ENCODE data around the gene BCKDHB.

BCKDHB gene

DNA sequence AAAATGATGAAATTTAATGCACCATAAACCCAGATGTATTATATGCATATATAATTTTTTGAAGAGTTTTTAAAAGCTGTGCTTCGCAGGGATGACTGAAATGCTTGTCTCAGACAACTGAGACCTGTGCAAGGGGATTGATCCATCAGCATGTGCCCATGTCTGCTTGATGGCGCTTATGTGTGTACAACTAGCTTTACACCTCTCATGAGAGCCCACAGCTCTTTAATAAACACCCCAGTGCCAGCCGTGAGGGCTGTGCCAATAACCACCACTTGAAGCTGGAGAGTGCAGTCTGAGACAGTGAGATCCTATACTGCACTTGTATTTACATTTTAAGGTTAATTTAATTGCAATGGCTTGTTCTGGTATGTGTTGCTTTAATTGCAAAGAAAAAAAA is 225.5 kb downstream of the BCKDHB start:
- DNase-seq, result no peak

DNA sequence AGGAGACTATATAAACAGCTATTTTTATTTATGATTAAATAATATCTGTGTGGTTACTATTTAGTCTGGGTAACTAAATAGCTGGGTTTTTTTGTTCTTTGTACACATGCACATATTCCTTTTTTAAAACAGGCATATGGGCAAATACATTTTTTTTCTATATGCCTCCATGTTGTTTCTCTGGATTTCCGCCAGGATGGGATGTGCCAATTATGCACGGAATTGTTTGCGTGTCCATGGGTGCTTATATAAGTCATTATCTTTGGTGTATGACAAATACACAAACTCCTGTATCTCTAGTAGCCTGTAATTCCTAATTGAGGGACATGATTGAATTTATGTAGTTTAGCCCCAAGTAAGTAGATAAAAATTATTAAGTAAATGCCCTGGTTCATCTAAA is 226.9 kb downstream of the BCKDHB start:
- DNase-seq, result no peak

DNA sequence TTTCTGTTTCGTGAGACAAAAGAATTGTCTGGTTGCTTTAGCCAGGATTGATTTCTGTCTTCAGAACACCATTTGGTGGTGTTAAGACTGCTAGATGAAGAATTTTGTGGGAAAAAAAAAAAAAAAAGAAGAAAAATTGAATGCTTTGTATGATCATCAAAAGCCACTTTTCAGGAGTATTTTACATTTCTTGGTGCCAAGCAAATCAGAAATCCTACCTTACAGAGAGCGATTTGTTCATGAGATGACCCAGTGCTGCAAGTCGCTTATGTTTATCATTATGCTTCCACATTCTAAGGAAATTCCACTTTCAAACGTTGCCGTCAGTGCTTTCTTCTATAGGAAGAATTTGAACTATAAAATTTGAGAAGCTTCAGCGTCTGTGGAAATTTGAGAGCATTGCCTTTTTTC is 228.7 kb downstream of the BCKDHB start:
- DNase-seq, result no peak

DNA sequence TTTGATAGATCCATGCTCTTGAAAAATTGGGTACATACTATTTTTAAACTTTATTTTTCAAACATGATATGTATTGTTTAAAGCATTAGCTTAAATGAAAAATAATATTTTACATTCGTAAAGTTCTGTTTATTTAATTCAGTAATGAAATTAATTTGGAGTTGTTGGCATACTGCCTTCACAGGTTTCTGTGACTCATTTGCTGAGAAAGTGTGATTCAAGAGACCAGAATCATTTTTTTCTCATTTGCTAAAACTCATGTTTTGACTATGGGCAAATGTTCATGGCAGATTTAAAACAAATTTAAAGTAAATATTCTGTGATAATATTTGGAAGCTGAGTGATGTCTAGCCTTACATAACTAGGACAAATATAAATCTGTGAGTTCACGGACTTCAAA is 230.4 kb downstream of the BCKDHB start:
- no peak for DNase-seq

DNA sequence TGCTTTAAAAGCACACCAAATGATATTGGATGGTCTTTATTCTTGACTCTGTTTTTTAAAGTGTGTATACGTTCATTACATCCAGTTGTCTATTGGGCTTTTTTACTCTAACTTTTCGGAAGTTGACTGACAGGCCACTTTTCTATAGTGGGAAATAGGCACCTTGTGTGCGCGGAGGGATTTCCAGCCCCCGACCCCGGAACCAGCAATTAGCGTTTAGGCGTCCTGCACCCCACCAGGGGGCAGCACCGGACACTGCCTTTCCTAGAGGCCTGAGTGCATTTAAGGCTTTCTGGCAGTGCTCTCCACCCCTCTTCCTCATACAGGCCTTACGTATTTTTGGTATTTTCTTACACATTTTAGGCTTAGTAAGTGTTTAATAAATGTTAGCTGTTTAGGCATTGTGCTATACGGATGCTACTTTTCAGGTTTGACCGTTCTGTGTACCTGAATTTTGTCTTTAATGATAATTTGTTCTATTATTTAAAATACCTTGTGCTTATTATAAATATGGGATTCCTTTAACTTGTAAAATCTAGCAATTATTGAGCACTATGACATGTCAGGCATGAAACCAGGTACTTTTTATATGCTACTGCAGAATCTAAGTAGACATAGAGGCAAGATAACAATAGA is 231.8 kb downstream of the BCKDHB start:
- peak in 6 of 14 donors; percentile 8 to 56 (median 26) for DNase-seq

DNA sequence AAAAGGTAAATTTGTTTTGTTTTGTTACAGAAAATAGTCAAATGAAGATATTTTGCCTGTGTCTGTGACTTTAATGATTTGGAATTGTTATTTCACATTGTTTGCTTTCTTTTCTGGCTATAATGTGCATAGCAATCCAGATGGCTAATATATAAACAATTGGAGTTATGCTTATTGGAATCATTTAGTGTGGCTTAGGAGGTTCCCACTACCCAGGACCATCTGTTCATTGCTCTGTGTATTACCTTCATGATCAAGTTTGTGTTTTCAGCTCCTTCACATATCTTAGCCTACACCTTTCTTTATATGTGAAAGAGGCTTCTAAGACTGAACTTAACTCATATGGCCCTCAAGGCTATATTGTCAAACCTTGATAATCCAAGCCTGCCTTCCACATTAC is 232.9 kb downstream of the BCKDHB start:
- DNase-seq, result no peak

DNA sequence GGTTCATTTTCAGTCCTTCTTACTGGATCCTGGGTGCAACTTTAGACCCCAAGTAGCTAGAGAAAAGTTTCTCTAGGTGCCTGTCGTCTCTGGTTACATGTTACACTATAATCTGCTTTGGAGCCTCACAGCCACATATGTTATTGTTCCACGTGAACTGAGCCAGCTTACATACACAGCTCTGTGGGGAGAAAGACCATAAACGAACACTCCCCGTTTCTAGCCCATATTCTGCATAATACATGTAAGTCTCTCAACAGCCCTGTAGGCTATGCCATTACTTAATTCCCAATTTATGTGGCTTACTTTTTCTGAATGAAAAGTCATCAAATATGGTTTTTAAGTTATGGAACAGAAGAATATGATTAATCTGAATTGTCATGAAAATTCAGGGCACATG is 233.8 kb downstream of the BCKDHB start:
- DNase-seq, result no peak

DNA sequence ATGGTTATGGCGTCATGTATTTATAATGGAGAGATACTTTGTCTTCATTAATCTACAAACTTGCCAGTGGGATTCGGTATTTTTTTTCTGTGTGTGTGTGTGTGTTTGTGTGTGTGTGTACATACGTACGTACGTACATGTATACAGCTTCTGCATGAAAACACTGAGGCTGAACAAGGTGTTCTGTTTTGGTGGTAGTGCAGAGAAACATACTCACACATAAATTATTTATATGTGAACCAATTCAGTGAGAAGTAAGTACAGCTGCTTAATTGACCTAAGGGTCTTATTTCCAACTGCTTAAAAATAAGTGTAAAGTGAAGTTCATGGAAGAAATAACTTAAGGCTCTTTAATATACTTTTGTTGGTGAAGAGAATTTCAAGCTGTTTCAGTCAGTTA is 234.2 kb downstream of the BCKDHB start:
- DNase-seq, result no peak

DNA sequence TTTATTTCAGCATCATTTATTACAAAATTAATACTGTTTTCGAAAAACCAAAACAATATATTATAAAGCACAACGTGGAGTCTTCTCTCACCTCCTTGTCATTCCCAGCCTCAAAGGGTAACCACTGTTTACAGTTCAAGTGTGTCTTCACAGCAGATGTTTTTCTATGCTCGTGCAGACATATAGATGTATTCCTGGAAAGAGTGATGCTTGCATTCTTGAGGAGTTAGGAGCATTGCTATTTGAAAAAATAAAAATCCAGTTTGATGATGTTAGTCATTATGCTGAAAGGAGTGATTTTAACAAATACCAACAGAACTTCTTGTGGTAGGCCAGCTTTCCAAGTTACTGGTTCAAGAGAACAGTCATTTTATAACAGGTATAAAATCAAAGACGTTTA is 234.9 kb downstream of the BCKDHB start:
- DNase-seq, result no peak

DNA sequence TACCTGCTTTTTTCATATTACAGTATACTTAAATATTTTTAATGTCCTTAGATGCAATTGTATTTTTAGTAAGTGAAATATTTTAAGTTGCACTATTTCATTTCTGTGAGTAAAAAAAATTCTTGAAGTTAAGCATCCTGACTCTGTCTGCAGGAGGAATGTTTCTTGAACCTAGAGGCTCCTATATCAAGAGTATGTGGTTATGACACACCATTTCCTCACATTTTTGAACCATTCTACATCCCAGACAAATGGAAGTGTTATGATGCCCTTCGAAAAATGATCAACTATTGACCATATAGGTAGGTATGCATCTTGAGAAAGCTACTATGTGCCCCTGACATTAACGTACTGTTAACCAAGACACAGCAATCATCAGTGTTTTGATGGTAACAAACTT is 237.0 kb downstream of the BCKDHB start:
- DNase-seq, result no peak

DNA sequence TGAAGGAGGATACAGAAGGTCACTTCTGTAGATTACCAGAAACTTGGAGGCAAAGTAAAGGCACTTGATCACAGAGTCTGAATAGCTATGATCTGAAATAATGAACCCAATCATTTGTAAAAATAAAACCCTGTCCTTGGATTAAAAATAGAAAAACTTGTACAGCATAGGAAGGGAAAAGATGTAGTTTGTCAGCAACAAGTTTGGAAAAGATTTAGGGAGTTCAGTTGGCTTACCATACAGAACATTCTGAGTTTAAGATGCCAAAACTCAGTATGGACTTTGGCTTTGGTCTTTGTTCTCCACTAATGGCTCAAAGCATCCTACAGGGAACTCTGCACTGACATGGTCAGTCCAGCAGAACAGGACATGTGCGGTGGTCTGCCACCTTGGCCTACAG is 240.6 kb downstream of the BCKDHB start:
- DNase-seq, result no peak

DNA sequence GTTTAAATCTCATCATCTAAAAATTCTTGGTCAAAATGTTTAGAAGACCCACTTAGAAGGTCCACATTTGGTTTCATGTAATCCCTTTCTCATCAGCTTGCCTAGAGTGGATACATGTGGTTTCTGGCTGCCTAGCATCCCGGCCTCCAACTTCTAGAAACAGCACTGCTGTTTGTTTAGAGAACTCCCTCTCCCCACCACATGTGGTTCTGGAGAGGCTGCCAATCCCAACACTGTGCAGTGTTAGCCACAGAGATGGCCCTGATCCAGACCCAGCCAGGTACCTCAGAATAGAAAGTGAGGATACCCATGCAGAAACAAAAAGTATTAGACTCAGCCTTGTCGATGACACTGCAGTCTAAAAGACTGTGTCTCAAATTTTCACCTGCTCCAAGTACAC is 241.8 kb downstream of the BCKDHB start:
- no peak for DNase-seq

DNA sequence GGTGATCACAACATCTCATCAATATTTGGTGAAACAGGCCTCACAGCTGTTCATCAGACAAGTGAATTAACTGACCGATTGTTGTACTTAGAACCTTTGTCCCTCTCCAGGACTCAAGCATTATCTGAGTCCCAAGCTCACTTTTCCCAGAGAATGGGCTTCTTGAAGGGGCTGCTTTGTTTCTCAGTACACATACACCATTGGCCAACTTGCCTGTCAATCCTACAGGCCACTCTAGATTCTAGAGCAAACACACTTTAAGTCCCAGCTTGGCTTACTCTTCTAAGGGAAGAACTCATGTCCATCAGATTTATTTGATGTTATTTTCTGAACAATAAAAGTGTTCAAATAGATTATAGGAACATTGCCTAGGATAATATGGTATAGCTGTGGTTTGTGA is 249.5 kb downstream of the BCKDHB start:
- no peak for DNase-seq

DNA sequence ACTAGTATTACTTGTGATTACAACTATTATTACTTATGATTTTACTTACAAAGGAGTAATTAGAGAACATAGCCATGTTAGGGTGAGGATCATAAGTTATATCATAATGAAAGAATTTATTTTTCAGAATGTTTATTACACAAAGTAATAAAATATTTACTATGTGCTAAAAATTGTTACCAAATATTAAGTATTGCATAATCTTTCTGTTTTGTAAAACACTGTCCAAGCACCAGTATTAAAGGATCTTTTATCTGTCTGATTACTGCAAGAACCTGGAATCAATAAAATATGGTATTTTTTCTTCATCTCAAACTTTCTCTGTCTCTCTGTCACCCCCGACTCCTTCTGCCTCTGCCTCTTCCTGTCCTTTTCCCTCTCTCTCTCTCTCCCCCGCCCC is 250.1 kb downstream of the BCKDHB start:
- no peak for DNase-seq

DNA sequence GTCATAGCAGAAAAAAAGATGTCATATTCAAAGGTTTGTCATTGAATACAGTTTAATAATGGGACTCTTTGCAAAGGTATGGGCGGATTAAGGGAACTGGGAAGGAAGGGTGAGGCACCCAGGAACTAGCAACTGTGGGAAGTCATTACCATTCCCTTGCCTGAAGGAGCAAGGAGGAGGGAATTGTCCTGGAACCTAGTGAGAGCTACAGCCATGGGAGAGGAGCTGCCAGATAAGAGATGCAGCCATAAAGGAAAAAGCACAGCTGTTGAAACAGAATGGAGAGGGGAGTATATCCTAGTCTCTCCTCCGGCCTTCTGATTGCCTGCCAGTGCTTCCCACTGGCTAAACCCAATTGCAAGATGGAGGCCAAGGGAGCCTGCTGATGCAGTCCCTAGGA is 250.6 kb downstream of the BCKDHB start:
- DNase-seq, result no peak

DNA sequence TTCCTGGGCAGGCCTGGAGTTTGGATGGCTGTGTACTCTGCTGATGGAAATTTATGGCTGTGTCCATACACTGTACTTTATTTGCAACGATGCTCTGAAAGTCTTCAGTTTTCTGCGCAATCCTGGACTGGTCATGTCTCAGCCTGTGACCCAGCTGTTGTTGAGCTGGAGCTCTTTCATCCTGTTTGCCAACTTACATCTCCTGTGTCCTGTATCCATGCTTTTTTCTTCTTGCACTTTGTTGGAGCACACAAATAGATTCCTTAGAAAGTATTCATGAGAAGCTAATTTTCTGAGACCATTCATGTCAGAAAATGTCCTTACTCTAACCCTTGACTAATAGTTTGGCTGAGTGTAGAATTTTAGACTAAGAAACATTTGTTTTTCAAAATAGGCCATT is 251.2 kb downstream of the BCKDHB start:
- DNase-seq, result no peak

DNA sequence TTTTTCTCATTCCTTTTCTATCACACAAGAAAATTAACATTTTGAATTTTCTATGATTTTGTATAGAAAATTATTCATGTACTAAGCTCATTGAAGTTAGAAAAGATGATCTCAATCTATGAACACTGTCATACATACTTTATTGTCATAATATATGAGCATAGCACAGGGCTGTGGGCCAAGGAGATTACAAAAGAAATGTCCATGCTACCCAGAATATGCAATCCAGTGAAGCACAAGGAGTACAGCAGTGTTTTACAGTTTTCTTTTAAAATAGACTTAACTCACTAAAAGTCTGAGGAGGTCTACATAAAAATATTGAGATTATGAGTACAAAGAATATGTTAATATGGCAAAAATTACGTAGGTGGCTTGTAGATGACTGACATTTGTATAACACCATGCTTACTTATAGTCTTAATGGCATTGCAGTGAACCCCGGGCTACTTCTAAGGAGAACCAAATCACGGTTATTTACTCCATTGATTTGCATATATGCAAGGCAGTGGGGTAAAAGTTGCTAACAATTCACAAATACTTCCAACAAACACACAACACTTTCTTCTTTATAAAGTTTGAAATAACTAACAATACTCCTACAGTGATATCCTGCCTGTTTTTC is 257.1 kb downstream of the BCKDHB start:
- no peak for DNase-seq

DNA sequence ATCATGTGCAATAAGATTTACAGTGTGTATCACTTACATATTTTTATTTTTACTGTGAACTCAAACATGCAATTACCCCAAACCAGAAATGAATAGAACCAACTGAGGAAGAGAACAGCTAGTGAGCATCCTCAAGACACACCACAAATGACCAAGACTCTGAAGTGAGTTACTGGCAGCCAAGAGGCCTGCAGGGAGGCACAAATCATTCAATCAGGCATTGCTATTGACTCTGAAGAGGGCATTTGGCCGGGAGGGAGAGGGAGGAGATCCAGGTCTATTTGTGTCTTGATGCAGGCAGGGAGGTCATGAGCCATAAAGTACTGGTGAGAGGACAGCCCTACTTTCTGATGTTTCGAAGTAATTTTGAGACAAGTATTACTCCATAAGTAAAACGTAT is 257.7 kb downstream of the BCKDHB start:
- peak in 2 of 14 donors; percentile 4 to 7 for DNase-seq

DNA sequence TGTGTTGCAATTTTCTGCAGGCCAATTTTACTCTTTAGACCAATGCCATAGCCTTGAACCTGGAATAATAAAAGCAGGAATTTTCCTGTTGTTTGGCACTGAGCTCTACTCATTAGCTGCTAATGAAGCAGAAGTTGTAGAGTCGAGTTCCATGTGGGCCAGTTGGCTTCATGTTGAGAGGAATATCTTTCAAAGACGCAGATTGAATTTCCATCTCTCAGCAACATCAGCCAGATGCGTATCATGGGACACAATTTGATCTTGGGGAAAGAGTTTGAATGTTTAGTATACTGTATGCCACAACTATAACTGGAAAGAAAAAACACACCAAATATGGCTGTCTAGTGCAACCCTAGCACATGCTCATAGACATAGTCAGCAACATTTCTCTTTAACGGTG is 259.6 kb downstream of the BCKDHB start:
- no peak for DNase-seq

DNA sequence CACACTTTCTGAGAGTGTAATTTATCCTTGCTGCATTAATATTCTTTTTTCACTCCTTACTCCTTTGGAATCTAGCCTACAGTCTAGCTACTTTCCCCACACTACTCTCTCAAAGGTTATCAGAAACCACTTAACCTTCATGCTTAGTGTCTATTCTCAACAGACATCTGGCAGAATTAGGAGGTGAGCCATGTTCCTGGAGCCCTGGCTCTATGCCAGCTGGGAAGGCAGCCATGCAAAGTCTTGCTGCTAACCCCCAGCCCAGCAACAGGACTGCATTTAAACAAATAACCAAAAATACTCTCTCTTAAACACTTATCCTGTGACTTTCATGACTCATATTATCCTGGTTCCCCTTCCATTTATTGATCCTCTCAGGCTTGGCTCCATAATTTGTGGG is 260.2 kb downstream of the BCKDHB start:
- DNase-seq, result peak in 1 of 14 donors; percentile 33

DNA sequence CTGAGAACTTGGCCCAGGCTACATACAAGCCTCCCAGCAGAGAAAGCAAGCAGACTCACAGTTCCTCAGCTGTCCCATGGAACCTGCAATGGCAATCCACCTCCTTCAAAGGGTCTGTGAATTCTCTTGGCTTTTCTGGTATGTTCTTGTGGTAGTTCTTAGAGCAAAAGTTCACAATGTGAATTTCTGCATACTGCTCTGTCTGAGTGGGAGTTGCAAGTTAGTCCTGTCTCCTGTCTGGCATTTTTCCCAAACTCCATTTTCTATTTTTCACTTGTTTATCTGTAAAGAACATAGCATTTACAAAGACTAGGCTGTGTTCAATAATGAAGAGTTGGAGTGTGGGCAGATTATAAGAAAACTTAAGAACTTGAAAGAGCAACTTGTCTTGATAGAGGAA is 269.9 kb downstream of the BCKDHB start:
- DNase-seq, result no peak

DNA sequence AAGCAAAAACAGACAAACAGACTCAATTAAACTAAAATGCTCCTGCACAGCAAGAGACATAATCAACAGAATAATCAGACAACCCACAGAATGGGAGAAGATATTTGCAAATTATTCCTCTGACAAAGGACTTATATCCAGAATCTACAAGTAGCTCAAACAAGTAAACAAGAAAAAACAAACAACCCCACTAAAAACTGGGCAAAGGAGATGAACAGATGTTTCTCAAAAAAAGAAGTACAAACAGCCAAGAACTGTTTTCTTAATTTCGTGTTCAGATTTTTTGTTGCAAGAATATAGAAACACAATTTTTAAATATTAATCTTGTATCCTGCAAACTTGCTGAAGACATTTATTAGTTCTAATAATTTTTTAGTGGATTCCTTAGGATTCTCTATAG is 274.1 kb downstream of the BCKDHB start:
- DNase-seq, result no peak

DNA sequence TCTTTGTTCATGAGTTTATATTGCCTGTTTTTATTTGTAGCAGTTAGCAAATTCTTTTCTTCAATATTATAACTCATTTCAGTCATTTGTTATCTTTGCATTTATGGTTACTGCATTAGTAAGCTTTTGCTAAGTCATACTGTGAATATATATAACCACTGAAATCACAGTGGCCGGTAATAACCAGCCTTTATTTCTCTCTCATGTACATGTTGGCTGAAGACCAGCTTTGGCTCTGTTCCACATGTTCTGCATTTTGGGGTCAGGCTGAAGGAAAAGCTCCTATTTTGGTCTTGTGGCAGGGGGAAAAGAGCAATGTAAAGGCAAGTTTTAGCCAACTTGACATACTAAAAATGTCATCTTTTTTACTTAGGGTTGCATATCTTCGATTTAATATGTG is 276.3 kb downstream of the BCKDHB start:
- DNase-seq, result no peak

DNA sequence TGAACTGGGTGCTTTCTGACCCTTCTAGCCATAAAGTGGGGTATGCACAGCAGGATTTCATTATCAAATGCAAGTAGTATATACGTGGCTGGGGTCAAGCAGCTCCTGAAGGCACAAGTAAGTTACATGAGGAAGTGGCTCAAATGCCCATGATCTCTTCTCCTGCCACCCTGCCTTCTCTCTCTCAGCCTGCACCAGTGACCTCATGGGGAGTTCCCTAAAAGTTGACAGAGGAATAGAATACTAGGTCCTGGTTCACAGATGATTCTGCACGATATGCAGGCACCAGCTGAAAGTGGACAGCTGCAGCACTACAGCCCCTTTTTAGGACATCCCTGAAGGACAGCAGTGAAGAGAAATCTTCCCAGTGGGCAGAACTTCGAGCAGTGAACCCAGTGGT is 282.0 kb downstream of the BCKDHB start:
- no peak for DNase-seq
